ENCODE data around the gene GIPC2.

- TF ChIP-seq CTCF (IDR thresholded peaks at IDR 0.05) (no peak), POLR2A (IDR thresholded peaks at IDR 0.05) (no peak)
These were observed 133.1 kb downstream of the GIPC2 start for GRCh38 chr1:78178816-78179215.

Data from adrenal gland (tissue), 5 donors.